Measurements from ENCODE around the gene MAP1LC3B.

DNA sequence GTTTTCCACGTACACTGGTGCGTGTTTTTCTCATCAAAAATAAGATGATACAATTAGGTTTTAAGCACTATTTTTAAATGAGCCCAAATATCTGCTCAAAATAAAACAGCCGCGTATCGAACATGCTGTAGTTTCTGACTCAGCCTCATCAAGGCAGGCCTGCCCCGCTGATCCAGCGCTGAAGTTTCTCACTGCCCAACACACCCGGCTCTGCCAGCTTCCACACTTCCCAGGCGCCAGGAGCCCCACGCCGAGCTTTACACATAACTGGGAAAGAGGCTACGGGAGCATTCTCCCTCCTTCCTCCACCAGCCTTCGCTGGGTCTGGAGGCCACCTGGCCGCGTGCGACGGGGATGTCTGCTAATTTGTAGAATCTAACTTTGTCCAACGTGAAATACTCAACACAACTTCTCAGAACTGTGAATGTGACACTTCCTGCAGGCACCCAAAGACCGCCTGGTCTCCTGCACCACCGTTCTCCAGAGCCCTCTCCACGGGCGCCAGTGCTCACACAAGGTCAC lies 42.1 kb downstream of the MAP1LC3B start:
- TF ChIP-seq, protein P1, sequence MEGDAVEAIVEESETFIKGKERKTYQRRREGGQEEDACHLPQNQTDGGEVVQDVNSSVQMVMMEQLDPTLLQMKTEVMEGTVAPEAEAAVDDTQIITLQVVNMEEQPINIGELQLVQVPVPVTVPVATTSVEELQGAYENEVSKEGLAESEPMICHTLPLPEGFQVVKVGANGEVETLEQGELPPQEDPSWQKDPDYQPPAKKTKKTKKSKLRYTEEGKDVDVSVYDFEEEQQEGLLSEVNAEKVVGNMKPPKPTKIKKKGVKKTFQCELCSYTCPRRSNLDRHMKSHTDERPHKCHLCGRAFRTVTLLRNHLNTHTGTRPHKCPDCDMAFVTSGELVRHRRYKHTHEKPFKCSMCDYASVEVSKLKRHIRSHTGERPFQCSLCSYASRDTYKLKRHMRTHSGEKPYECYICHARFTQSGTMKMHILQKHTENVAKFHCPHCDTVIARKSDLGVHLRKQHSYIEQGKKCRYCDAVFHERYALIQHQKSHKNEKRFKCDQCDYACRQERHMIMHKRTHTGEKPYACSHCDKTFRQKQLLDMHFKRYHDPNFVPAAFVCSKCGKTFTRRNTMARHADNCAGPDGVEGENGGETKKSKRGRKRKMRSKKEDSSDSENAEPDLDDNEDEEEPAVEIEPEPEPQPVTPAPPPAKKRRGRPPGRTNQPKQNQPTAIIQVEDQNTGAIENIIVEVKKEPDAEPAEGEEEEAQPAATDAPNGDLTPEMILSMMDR (conservative IDR thresholded peaks at IDR 0.05; ENCODE audit: low read depth, low read length) = no peak
- TF ChIP-seq EZH2 (IDR thresholded peaks at IDR 0.05; ENCODE audit: borderline replicate concordance, low read depth, low read length, poor library complexity, severe bottlenecking) = no peak

Measured in A673 (cell line).